Heart left ventricle (tissue), 16 donors: ENCODE data around the gene PRRG2. TPM values are rescaled to one million over a fixed set of nuclear protein-coding genes. Genes with fewer than 3 reads are reported as not detected.
A peak's percentile ranks its signal among the peaks of the same experiment; 100 is the strongest.

Experiments
- ATAC-seq, 4 donors: fragments of 200-7000 bp; cut with Tn5 transposase; one replicate each; pipeline ENCODE4 v1.9.1; 2020 to 2022; ENCODE audit warnings: moderate library complexity in 4 of 4, mild to moderate bottlenecking in 3 of 4, moderate number of reproducible peaks in 1 of 4
- DNase-seq, 5 donors: peaks; one replicate each; pipeline ENCODE4 v3.0.0-alpha.2; 2020
- H3K27ac ChIP-seq, 12 donors: fragments of 200-600 bp; sonication (generic) in 4 of 12; one replicate each; pipeline versions ENCODE4 v1.5.0 to v1.8.0; 2016 to 2022; ENCODE audit warnings: mild to moderate bottlenecking in 2 of 12
- H3K27me3 ChIP-seq, 9 donors: fragments of 200-600 bp; sonication (generic) in 2 of 9; one replicate each; pipeline versions ENCODE4 v1.5.1 to v1.8.0; 2016 to 2022; ENCODE audit warnings: mild to moderate bottlenecking in 3 of 9
- H3K36me3 ChIP-seq, 9 donors: fragments of 200-600 bp; sonication (generic) in 2 of 9; one replicate each; pipeline versions ENCODE4 v1.5.0 to v1.8.0; 2018 to 2022; ENCODE audit warnings: mild to moderate bottlenecking in 2 of 9
- H3K4me1 ChIP-seq, 12 donors: fragments of 200-600 bp; sonication (generic) in 4 of 12; one replicate each; pipeline versions ENCODE4 v1.5.0 to v1.8.0; 2016 to 2022; ENCODE audit warnings: mild to moderate bottlenecking in 3 of 12
- H3K4me3 ChIP-seq, 12 donors: fragments of 200-600 bp; sonication (generic) in 4 of 12; one replicate each; pipeline versions ENCODE4 v1.5.0 to v1.8.0; 2017 to 2022; ENCODE audit warnings: mild to moderate bottlenecking in 9 of 12, moderate library complexity in 4 of 12
- H3K9me3 ChIP-seq, 12 donors: fragments of 200-600 bp; sonication (generic) in 4 of 12; one replicate each; pipeline versions ENCODE4 v1.5.0 to v1.8.0; 2016 to 2022; ENCODE audit warnings: mild to moderate bottlenecking in 1 of 12
- CTCF ChIP-seq, 12 donors: fragments of 200-600 bp; sonication (generic) in 4 of 12; IDR thresholded peaks; one replicate each; pipeline versions ENCODE4 v1.5.0 to v1.8.0; 2018 to 2022; ENCODE audit warnings: antibody characterized with exemption in 12 of 12, mild to moderate bottlenecking in 5 of 12
- POLR2A ChIP-seq, 2 donors: fragments of 450-650 bp; IDR thresholded peaks; one replicate each; pipeline ENCODE4 v1.6.1; 2017; ENCODE audit warnings: antibody characterized with exemption in 2 of 2, mild to moderate bottlenecking in 2 of 2, moderate library complexity in 2 of 2
- whole genome bisulfite sequencing, 4 donors: extraction: QIAGEN DNeasy Blood & Tissue Kit in 2 of 4; methylation state at CpG; one replicate each; pipeline versions ENCODE4 v1.1.5 to v1.1.7; 2013 to 2018; 5-methylcytosine and 5-hydroxymethylcytosine counted together
- intact Hi-C, 10 donors: fragments of 100-400 bp; cut with DNase I; formaldehyde crosslinking; loops; one replicate each; pipeline versions ENCODE4 v1.11.1 to v1.14.2; 2022
- polyA plus RNA-seq, 2 donors: library from polyadenylated mRNA; stranded (reverse); fragments of 200-250 nt; gene quantifications; one replicate each; pipeline ENCODE4 v1.2.3, GENCODE V29; 2013
- total RNA-seq, 9 donors: library from RNA; depleted of rRNA in 2 of 9; stranded (reverse); fragments of >200 nt in 2 of 9; fragmentation: NEBNext Ultra II Directional in 3 of 9; extraction: Animal tissue kit (Norgen Biotek cat#: 25700) in 3 of 9; gene quantifications; one replicate each; pipeline versions ENCODE4 v1.1.0 to v1.2.4, GENCODE V29; 2016 to 2023
- donor health status: ischemic (EF 13 %, LVEDD 7.1; RV severe dilation, severe dysfunction).
- donor health status: healthy with polysubstance abuse.
- donor health status: DM: no; HTN: yes; CAD: no.
- donor health status: DM: no; HTN: no; CAD: no.
- donor health status: ischemic (EF 25% LVEDD 6.9; RV normal size, moderate dysfunction).
- donor health status: ischemic (EF 25% LVEDD 5.7; RV mildly dilated, moderate dysfunction).
- donor health status: healthy.
- donor health status: DM: yes; HTN: yes; CAD: no.
- donor health status: ischemic (EF 35%, LVEDD 5.7; RV mildly dilated, moderate dysfunction).
- donor health status: nonischemic (EF 11% LVEDD 7.7; RV severe dilation, severe dysfunction).
- donor health status: DM: yes; HTN: yes; CAD: no.
- donor health status: PGD.
- donor health status: ischemic (EF 29% LVEDD 5.4; RV normal size, mild dysfunction).
- donor health status: nonischemic (EF 23%, LVEDD 6.1; RV moderate dilation, normal function).

The PRRG2 gene
- total and polyA plus RNA-seq, 11 donors: 0.27 to 3.2 (median 0.88) TPM; not detected in 1

- intact Hi-C loops: no loop called here
- Histone ChIP-seq H3K27me3 (no peaks in the 10 kb centered on the region), H3K4me1 (peaks cover 2 to 52% (median 13%) of the 10 kb centered on the region in 12 donors), H3K36me3 (peaks cover 0 to 56% (median 43%) of the 10 kb centered on the region in 9 donors), H3K9me3 (no peaks in the 10 kb centered on the region), H3K4me3 (peak overlapping the region in 2 of 12 donors; percentile 6 to 36), H3K27ac (peak overlapping the region in 6 of 12 donors; percentile 23 to 73 (median 42))
- ATAC-seq (peak; percentile 23 to 57 (median 44)), DNase-seq (peak in 4 of 5 donors; percentile 39 to 65 (median 53))
- WGBS, 4 donors: 80 to 87% (median 81%) methylated on average over 15 of the region's 15 CpGs
- TF ChIP-seq POLR2A (IDR thresholded peaks at IDR 0.05) (no peak), CTCF (IDR thresholded peaks at IDR 0.05) (no peak)
These were observed 20.7 kb upstream of the PRRG2 start for GRCh38 chr19:49560358-49560900.

- peaks cover 2 to 71% (median 16%) of the 10 kb centered on the region in 12 donors for H3K4me1 ChIP-seq
- peak in 1 of 4 donors; percentile 3 for ATAC-seq
- H3K36me3 ChIP-seq: peaks cover 0 to 17% (median 4%) of the 10 kb centered on the region in 9 donors
- WGBS, 4 donors: 80 to 82% (median 81%) methylated on average over 6 of the region's 6 CpGs
- no peaks in the 10 kb centered on the region for H3K27me3 ChIP-seq
- intact Hi-C loops: no loop called here
- no peak overlapping the region for H3K4me3 ChIP-seq
- H3K27ac ChIP-seq: peak overlapping the region in 1 of 12 donors; percentile 55
- no peak for DNase-seq
- H3K9me3 ChIP-seq: no peaks in the 10 kb centered on the region
- no peak for TF ChIP-seq POLR2A (IDR thresholded peaks at IDR 0.05)
- no peak for TF ChIP-seq CTCF (IDR thresholded peaks at IDR 0.05)
These were observed 16.5 kb upstream of the PRRG2 start for GRCh38 chr19:49564616-49565045.

GRCh38 chr19:49565261-49565660, 15.9 kb upstream of the PRRG2 start:
- DNase-seq: peak in 4 of 5 donors; percentile 57 to 74 (median 61)
- H3K27ac ChIP-seq: peak overlapping the region in 2 of 12 donors; percentile 33 to 55
- ATAC-seq: peak; percentile 38 to 73 (median 64)
- H3K9me3 ChIP-seq: no peaks in the 10 kb centered on the region
- peaks cover 3 to 72% (median 17%) of the 10 kb centered on the region in 12 donors for H3K4me1 ChIP-seq
- no peaks in the 10 kb centered on the region for H3K27me3 ChIP-seq
- peaks cover 0 to 11% (median 0%) of the 10 kb centered on the region in 9 donors for H3K36me3 ChIP-seq
- TF ChIP-seq POLR2A (IDR thresholded peaks at IDR 0.05): no peak
- no peak for TF ChIP-seq CTCF (IDR thresholded peaks at IDR 0.05)
- intact Hi-C loops: no loop called here
- no peak overlapping the region for H3K4me3 ChIP-seq
- 22 to 26% (median 24%) methylated on average over 4 of the region's 4 CpGs for WGBS, 4 donors

GRCh38 chr19:49566302-49566701, 14.8 kb upstream of the PRRG2 start:
- TF ChIP-seq CTCF (IDR thresholded peaks at IDR 0.05): no peak
- no peak for TF ChIP-seq POLR2A (IDR thresholded peaks at IDR 0.05)
- DNase-seq (no peak), ATAC-seq (no peak)
- Histone ChIP-seq H3K9me3 (no peaks in the 10 kb centered on the region), H3K27me3 (no peaks in the 10 kb centered on the region), H3K36me3 (peaks cover 0 to 10% (median 0%) of the 10 kb centered on the region in 9 donors), H3K27ac (peak overlapping the region in 1 of 12 donors; percentile 46), H3K4me1 (peaks cover 6 to 72% (median 26%) of the 10 kb centered on the region in 12 donors), H3K4me3 (no peak overlapping the region)
- intact Hi-C loops: no loop called here
- WGBS, 4 donors: 97 to 100% (median 99%) methylated on average over 3 of the region's 3 CpGs
